NCI-H2029 treated with DMSO at 0.1 percent for 48 hours (cell line): Measurements from ENCODE around the gene AKAP13.

ENCODE experiments used
- DNase-seq: peaks from one replicate; lab custom pipeline; 2025; lab: John Stamatoyannopoulos, UW

AKAP13 gene

DNA sequence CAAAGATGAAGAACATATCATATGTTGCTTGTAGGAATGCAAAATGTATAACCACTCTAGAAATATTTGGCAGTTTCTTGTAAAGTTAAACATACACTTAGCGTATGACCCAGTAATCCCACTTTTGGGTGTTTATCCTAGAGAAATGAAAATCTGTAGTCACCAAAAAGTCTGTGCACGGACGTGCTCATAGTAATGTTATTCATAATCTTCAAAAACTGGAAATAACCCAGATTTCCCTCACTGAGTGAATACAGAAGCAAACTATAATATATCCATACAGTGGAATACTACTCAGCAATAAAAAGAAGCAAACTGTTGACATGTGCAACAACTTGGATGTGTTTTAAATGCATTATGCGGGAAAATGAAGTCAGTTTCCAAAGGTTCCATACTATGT lies 155.9 kb downstream of the AKAP13 start:
- no peak for DNase-seq

DNA sequence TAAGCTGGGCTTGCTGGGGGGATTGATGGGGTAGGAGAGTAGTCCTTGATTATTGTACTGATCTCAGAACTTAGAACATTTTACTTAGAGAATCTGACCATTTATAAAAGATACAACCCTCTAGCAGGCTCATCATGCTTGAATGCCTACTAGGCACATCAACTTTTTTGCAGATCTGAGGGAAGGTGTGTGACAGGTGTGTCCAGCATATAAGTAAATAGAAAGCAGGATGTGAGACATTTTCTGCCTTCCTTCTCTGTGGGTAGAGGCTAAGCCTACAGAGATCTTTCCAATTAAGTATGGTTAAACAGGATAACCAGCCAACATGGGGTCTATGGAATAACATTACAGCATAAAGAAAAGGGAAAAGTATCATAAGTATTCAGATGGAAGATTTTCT lies 159.1 kb downstream of the AKAP13 start:
- DNase-seq: no peak

- DNase-seq: no peak
Measured at GRCh38 chr15:85540085-85540797, 159.8 kb downstream of the AKAP13 start.

DNA sequence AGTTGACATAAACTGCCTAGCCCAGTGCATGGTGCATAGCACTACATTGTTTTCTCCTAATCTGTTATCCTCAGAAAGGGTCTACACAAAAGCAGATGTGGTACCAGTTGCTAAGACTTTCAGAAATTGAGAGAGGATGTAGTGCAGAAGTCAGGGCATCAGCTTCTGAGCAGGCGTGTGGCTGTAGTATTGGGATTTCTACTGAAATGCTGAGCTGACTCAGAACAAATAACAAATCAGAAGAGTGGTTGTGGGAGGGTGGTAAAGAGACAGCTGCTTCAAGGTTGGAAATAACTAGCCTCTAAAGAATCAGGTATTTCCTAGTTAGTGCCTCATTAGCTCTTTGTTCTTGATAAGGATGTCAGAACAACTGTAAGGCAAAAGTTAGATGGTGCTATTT lies 161.3 kb downstream of the AKAP13 start:
- no peak for DNase-seq

DNA sequence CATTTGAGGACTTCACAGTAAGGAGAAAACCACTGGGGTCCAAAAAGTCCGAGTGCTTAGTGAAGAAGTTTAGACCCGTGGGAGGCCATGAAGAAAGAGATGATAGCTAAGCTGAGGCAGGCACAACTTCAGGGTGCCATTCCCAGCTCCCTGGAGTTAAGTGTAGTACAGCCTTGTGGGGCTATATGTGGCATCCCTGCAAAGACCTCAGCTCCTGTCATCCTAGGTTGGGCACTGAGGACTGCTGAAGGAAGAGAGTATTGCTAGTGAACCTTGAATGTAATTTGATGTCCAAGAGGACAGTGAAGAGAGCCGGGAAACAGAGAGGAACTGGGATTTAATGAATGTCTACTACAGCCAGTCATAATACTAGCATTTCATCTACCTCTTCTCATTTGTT lies 162.1 kb downstream of the AKAP13 start:
- DNase-seq: no peak

DNA sequence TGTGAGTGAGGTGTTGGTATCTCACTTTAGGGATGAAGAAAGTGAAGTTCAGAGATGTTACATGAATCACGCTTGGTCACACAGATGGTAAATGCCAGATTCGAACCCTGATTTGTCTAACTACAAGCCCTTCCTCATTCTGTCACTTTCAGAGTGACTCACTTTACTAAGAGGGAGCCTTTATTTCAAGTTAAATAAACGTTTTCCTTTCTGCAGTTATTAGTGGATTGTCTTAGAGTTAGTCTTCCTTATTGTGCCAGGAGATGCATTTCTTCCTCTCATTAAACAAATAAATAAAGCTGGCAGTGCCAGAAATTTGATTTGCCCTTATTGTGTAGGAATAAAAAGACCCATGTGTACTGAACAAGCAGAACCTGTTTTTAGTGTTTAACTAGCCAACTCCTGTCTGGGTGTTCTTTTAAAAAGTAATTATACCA lies 162.5 kb downstream of the AKAP13 start:
- DNase-seq: peak; percentile 55

- DNase-seq: peak; percentile 48
Measured at GRCh38 chr15:85543741-85544155, 163.3 kb downstream of the AKAP13 start.

GRCh38 chr15:85545185-85545584 lies 164.8 kb downstream of the AKAP13 start:
- DNase-seq: no peak

- no peak for DNase-seq
Measured at GRCh38 chr15:85545752-85546151, 165.3 kb downstream of the AKAP13 start.

DNA sequence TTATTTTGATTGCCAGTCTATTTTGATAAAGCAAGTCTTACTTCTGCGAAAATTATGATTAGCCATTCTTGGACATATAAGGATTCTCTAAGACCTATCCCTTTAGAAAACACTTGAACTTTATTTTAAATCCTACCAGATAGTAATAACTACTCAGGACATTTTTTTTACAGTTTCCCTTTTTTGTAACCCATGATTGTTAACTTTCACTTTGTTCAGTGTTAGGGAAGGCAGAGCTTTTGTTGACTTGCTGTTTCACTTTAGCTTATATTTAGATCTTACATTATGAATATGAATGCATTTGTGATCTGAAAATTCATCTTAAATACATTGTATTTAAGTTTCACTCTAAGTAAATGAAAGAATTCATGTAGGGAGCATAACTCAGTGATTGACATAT lies 167.0 kb downstream of the AKAP13 start:
- no peak for DNase-seq

- DNase-seq: no peak
Measured at GRCh38 chr15:85550283-85550682, 169.9 kb downstream of the AKAP13 start.

GRCh38 chr15:85551221-85551832 lies 170.9 kb downstream of the AKAP13 start:
- DNase-seq: no peak

- no peak for DNase-seq
Measured at GRCh38 chr15:85554852-85555521, 174.6 kb downstream of the AKAP13 start.

DNA sequence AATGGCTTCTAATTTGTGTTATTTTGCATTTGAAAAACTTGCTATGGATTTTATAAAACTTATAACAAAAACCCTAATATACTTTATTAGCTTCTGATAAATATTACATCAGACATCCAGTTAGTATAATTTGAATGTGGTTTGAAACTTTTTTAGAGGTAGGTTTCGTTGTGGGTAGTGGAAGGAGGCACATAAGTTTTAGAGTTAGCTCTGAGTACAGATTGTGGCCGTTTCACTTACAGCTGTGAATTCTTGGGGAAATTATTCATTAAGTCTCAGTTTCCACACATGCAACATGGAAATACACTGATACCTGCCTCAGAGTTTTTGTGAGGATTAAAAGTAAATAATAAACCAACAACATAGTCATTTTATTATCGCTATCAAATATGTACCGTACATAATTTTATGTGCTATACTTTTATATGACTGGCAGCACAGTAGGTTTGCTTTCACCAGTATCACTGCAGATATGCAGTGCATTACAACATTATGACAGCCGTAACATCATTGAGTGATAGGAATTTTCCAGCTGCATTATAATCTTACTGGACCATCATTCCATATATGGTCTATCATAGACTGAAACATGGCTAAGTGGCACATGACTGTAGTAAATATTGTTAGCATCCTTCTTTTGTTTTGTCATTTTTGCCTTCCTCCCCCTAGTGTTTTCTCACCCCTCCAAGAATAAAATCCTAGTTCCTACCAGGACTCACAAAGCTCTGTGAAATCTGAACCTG lies 175.6 kb downstream of the AKAP13 start:
- no peak for DNase-seq

DNA sequence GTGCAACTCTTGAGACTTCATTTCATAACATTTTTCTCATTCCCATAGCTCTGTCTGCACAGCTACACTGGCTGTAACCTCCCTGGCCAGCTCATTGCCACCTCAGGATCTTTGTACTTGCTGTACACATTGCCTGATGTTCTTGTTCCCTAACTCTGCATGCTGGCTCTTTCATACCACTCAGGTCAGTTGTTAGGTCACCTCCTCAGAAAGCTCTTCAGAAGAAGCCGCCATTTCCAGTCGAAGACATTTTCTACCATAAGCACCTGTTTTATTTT lies 176.2 kb downstream of the AKAP13 start:
- no peak for DNase-seq

DNA sequence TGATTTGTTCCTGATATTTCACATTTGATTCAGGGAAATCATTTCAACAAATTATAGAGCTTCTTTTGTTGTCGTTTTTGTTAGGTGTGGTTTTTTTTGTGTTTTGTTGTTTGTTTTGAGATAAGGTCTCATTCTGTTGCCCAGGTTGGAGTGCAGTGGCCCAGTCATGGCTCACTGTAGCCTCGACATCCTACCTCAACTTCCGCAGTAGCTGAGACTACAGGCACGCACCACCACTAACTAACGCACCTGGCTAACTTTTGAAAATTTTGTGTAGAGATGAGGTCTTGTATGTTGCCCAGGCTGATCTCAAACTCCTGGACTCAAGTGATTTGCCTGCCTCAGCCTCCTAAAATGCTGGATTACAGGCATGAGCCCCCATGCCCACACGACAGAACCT lies 177.0 kb downstream of the AKAP13 start:
- no peak for DNase-seq

- no peak for DNase-seq
Measured at GRCh38 chr15:85558848-85559247, 178.4 kb downstream of the AKAP13 start.

DNA sequence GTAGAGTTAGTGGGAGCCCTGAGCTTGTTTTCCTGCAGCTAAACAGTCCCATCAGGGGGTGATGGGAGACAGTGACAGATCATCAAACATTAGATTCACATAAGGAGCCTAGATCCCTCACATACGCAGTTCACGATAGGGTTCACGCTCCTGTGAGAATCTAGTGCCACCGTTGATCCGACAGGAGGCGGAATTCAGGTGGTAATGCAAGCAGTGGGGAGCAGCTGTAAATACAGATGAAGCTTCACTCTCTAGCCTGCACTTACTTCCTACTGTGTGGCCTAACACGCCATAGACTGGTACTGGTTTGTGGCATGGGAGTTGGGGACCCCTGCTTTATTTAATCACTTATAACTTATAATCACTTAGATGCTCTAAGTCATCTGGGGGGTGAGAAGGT lies 179.1 kb downstream of the AKAP13 start:
- no peak for DNase-seq

DNA sequence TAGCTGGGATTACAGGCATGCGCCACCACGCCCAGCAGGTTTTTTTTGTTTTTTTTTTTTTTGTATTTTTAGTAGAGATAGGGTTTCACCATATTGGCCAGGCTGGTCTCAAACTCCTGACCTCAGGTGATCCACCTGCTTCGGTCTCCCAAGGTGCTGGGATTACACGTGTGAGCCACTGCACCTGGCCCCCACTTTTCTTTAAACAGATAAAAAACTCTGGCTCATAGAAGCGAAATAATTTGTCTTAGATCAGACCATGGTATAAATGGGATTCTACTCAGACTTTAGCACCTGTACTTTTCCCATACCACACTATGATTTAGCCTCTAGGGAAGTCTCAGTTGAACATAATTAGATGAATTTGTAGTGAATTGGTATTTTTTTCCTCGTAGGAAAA lies 182.4 kb downstream of the AKAP13 start:
- DNase-seq: no peak

- DNase-seq: no peak
Measured at GRCh38 chr15:85563328-85563727, 182.9 kb downstream of the AKAP13 start.

DNA sequence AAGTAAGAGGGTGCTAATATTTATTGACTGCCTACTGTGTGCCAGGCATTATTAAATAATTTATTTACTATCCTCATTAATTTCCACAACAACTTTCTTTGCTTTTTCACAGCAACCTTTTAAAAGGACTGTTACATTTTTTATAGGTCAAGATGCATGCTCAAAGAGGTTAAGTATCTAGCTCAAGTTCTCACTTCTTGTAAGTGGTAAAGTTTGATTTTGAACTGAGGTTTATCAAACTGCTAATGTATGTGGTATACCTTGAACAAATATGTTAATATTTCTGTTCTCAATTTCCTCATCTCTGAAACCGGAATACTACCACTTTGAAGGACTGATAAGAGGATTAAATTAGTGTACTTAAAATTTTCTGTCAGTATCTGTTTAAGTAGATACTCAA lies 183.3 kb downstream of the AKAP13 start:
- no peak for DNase-seq

DNA sequence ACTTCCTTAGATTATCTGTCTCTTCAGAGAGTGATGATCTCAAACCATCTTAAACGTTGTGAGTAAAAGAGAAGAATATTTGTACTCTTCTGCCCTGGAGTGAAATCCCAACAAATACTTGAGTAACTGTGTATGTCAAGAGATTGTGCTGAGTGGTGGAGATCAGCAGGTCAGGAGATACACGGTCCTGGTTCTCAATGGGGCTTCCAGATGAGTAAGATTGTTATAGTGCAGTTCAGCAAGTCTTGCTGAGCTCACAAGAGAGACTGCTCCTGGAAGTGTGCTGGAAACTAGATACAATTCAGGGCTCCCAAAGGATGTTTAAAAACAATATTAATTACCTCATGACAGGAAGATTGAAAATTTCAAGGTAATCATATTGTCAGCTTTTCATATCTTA lies 184.3 kb downstream of the AKAP13 start:
- DNase-seq: no peak

DNA sequence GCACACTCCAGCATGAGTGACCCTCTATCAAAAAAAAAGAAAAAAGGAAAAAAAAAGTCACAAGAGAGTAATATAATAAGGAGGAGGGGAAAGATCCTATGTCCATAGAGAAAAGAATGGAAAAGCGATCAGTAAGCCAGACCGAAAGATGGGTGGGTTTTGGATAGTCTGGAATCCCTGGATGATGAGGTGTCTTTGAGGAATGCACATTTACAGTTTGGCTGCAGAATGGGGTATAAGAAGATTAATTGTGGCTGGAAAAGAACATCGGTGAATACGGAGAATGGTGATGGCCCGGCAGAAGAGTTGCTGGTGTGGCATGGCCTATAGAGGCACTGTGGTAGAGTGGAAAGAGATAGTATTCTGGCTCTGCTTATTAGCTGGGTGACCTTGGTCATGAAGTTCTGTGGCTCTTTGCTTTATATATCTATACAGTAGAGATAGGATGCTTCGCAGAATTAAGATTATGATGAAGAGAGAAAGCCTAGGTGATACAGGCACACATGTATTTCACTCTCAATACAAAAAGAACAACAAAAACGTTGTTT lies 187.9 kb downstream of the AKAP13 start:
- DNase-seq: no peak
